GM18505 (cell line): ENCODE measurements around the gene CLMN.
A peak's percentile ranks its signal among the peaks of the same experiment; 100 is the strongest.

Experiments
- ATAC-seq: cut with Tn5 transposase; IDR thresholded peaks from one replicate; pipeline ENCODE4 v1.9.1; 2021; ENCODE audit not compliant: unreplicated experiment
- POLR2A ChIP-seq: IDR thresholded peaks from 4 replicates; pipeline ENCODE4 v1.6.1; 2011; ENCODE audit warnings: borderline replicate concordance; ENCODE audit not compliant: insufficient read depth, insufficient read length; ENCODE audit errors: extremely low read depth

CLMN gene

DNA sequence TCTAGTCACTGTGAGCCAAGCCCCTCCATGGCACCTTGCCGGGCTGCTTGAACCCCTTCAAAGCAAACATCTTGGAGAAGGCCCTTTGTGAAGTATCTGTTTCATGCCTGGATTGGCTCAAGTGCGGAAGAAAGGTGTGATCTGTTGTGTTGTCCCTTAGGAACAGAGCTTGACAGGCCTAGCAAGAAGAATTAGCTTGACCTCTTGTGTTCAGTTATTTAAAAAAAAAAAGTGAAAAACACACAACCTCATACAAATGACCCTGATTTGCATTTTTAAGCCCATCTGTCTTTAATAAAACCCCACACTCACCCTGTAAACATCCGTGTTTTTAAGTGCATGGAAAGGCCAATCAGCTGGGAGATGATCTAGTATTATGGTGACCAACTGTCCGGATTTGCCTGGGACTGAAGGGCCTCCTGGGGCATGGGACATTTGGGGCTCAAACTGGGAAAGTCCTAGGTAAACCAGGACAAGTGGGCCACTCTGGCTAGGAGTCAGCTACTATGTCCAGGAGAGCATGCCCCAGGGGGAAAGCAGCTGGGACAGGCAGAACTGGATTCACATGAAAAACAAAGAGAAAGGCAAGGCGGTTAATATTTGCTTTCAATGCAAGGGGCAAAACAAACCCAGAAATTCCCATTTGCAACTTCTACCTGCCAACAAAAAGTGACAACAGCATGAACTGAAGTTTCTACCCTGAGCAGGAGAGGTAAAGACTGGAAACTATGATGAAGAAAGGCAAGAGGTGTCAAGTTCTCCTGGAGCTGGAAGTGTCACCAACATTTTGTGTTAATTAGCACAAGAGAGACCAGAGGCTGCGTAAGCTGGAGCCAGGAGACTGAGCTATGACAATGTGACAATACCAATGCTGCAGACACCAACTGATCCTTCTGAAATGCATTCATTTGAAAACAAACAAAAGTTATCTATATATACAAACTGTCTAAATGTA is 78.6 kb downstream of the CLMN start:
- ATAC-seq = no peak
- TF ChIP-seq POLR2A = no peak

- no peak for TF ChIP-seq POLR2A
These were observed 81.0 kb downstream of the CLMN start for GRCh38 chr14:95238487-95239298.

GRCh38 chr14:95237958-95238340 is 81.8 kb downstream of the CLMN start:
- no peak for ATAC-seq
- no peak for TF ChIP-seq POLR2A

More at GRCh38 chr14:95238487-95239298, 81.0 kb downstream of the CLMN start:
- no peak for ATAC-seq

- ATAC-seq = no peak
- no peak for TF ChIP-seq POLR2A
These were observed 82.4 kb downstream of the CLMN start for GRCh38 chr14:95237121-95237957.

GRCh38 chr14:95236221-95236620 is 83.5 kb downstream of the CLMN start:
- no peak for ATAC-seq
- no peak for TF ChIP-seq POLR2A

- TF ChIP-seq POLR2A = no peak
- ATAC-seq = no peak
These were observed 83.9 kb downstream of the CLMN start for GRCh38 chr14:95235767-95236166.

GRCh38 chr14:95235351-95235750 is 84.4 kb downstream of the CLMN start:
- no peak for TF ChIP-seq POLR2A
- ATAC-seq = no peak

GRCh38 chr14:95234426-95234825 is 85.3 kb downstream of the CLMN start:
- ATAC-seq = no peak
- TF ChIP-seq POLR2A = no peak

DNA sequence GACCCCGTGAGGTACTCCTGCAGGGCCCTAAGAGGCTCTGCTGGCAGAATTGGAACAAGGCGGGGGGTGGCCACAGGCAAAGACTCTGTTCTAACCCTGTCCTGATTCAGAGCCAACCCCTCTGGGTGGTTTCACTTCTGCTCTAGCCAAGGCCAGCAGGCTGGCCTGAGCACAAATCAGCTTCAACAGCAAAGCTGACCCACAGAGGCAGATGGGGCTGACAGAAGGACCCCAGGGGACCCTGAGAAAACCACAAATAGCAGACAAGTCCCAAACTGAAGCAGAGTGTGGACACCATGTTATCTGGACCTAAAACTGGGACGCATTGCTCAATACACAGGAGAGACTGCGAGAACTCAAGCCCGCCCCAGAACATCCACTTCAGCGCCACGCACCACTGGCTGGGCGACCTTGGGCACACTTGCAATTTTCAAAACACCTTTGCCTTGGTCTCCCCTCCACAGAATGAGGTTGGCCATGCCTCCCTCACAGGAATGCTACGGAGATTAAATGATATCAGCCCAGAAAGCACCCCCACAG is 85.9 kb downstream of the CLMN start:
- ATAC-seq = peak; percentile 94

GRCh38 chr14:95232894-95233584 is 86.7 kb downstream of the CLMN start:
- no peak for TF ChIP-seq POLR2A
- no peak for ATAC-seq

More for the DNA sequence above, 85.9 kb downstream of the CLMN start:
- no peak for TF ChIP-seq POLR2A

- no peak for ATAC-seq
- TF ChIP-seq POLR2A = no peak
These were observed 87.6 kb downstream of the CLMN start for GRCh38 chr14:95231966-95232633.

- TF ChIP-seq POLR2A = no peak
- no peak for ATAC-seq
These were observed 90.0 kb downstream of the CLMN start for GRCh38 chr14:95229749-95230148.

DNA sequence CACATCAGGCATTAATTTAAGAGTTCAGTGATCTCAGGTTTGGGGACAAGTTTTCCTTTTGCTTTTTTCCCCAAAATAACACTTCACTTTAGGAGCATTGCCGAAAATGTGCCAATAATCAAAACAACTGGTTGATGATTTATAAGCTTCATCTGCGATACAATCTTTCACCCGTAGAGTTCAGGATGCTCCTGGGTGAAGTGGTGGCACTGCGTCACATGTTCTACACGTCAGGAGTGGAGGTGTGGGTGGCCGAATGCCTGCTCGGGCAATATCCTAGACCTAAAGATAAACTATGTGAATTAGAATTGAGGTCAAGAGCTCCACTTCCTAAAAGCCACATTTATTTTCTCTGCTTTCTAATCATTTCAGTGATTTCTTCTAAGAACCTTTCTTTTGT is 91.5 kb downstream of the CLMN start:
- no peak for ATAC-seq
- no peak for TF ChIP-seq POLR2A
